ENCODE measurements around the gene GMDS. TPM values are rescaled to one million over a fixed set of nuclear protein-coding genes. Genes with fewer than 3 reads are reported as not detected.

Gene GMDS
- total RNA-seq, 6 experiments from 2014 or later: 13.2 to 18.0 (median 14.7) TPM

DNA sequence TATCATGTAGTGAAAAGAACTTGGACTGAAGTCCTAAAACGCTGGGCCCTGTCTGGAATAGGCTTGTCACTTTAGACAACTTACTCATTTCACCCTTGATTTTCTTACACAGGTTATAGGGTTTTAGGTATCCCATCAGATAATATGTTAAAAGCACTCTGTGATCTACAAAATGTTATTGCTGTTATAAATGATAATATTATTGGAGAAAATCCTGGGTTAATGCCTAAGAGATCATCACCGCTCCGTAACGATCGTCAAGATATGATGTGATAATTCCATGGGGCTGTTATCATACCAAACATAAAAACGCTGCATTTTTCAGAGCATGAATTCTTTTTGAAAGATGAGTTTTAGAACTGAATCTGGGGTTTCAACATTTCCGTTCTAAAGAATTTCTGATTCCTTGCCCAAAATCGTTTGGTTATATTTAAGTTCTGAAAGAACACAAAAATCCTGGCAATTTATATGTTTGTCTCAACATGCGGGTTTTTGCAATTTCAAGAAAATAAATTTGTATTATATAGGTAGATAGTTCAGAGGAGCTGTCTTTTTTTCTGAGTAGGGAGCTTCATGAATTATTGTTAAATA lies 480.9 kb downstream of the GMDS start:
- Mint-ChIP-seq H3K36me3 (ENCODE audit: low read depth) (no peaks in the 10 kb centered on the region), H3K27me3 (ENCODE audit: insufficient read depth) (peaks cover 2% of the 10 kb centered on the region; the same call in 1 of the 2 replicates), H3K4me1 (ENCODE audit: low read depth) (peaks cover 20% of the 10 kb centered on the region), H3K27ac (no peak overlapping the region), H3K4me3 (no peak overlapping the region), H3K9me3 (no peaks in the 10 kb centered on the region)
- no peak for TF ChIP-seq CTCF (IDR thresholded peaks at IDR 0.05)
- DNase-seq: no peak

DNA sequence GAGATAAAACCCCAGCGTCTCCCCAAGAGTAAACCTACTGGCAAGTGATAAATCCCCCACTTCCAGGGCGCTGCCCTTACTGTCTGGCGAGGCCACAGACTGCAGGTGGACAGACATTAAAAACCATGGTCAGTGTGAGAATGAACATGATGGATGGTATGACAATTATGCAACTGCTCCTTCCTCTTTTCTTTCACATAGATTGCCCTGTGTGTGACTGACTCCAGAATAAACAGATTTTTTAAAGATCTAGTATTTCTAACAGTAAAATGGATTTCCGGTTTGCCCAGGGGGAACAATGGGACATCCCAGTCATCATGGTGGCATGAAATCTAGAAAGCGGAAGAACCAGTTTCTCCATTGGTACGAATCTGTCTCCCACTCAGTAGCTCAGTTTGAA lies 482.0 kb downstream of the GMDS start:
- Mint-ChIP-seq H3K9me3 (no peaks in the 10 kb centered on the region), H3K4me3 (no peak overlapping the region), H3K27me3 (ENCODE audit: insufficient read depth) (peaks cover 2% of the 10 kb centered on the region; the same call in 1 of the 2 replicates), H3K27ac (no peak overlapping the region), H3K36me3 (ENCODE audit: low read depth) (no peaks in the 10 kb centered on the region), H3K4me1 (ENCODE audit: low read depth) (peaks cover 19% of the 10 kb centered on the region)
- no peak for DNase-seq
- no peak for TF ChIP-seq CTCF (IDR thresholded peaks at IDR 0.05)

DNA sequence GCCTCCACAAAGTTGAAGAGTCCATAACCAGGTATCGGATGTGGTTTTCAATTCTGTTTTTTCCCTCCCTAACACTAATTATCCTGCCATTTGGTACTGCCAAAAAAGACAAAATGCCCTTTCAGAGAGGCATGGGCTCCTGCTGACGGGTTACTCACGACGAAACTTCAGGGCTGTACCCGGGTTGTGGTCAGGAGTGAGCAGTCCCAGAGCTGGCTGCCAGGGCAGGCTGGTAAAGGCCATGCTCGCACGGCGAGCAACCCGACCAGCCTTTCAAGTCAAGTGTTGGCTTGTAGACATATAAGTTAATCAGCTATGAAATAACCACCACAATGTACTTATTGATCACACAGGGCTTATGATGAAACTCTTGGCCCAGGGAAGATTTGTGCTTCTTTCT lies 483.2 kb downstream of the GMDS start:
- Mint-ChIP-seq H3K4me1 (ENCODE audit: low read depth) (peaks cover 7% of the 10 kb centered on the region), H3K36me3 (ENCODE audit: low read depth) (no peaks in the 10 kb centered on the region), H3K9me3 (no peaks in the 10 kb centered on the region), H3K27me3 (ENCODE audit: insufficient read depth) (no peaks in the 10 kb centered on the region; the same call in 1 of the 2 replicates), H3K27ac (no peak overlapping the region), H3K4me3 (no peak overlapping the region)
- no peak for DNase-seq
- no peak for TF ChIP-seq CTCF (IDR thresholded peaks at IDR 0.05)

GRCh38 chr6:1761477-1761877 lies 483.9 kb downstream of the GMDS start:
- H3K27ac Mint-ChIP-seq: no peak overlapping the region
- TF ChIP-seq CTCF (IDR thresholded peaks at IDR 0.05): no peak
- H3K36me3 Mint-ChIP-seq (ENCODE audit: low read depth): no peaks in the 10 kb centered on the region
- no peak overlapping the region for H3K4me3 Mint-ChIP-seq
- H3K4me1 Mint-ChIP-seq (ENCODE audit: low read depth): peaks cover under 1% of the 10 kb centered on the region; the same call in 1 of the 2 replicates
- H3K9me3 Mint-ChIP-seq: no peaks in the 10 kb centered on the region
- no peaks in the 10 kb centered on the region; the same call in 1 of the 2 replicates for H3K27me3 Mint-ChIP-seq (ENCODE audit: insufficient read depth)
- no peak for DNase-seq

GRCh38 chr6:1760876-1761275 lies 484.5 kb downstream of the GMDS start:
- no peak for TF ChIP-seq CTCF (IDR thresholded peaks at IDR 0.05)
- no peak overlapping the region for H3K27ac Mint-ChIP-seq
- no peaks in the 10 kb centered on the region for H3K36me3 Mint-ChIP-seq (ENCODE audit: low read depth)
- H3K27me3 Mint-ChIP-seq (ENCODE audit: insufficient read depth): no peaks in the 10 kb centered on the region; the same call in 1 of the 2 replicates
- no peaks in the 10 kb centered on the region for H3K4me1 Mint-ChIP-seq (ENCODE audit: low read depth)
- H3K4me3 Mint-ChIP-seq: no peak overlapping the region
- DNase-seq: no peak
- H3K9me3 Mint-ChIP-seq: no peaks in the 10 kb centered on the region
